K562 (cell line): ENCODE results near the gene TRIM10. TPM values are rescaled to one million over a fixed set of nuclear protein-coding genes. Genes with fewer than 3 reads are reported as not detected.
A peak's percentile ranks its signal among the peaks of the same experiment; 100 is the strongest.

Experiments used
- ATAC-seq: fragments of 200-7000 bp; cut with Tn5 transposase; 3 replicates; pipeline ENCODE4 v1.9.1; 2020; ENCODE audit warnings: moderate library complexity
- BruUV-seq: library from RNA; stranded (reverse); fragments of 400-500 nt; replicated peaks from 2 replicates; lab custom pipeline; 2021; lab: Mats Ljungman, UMichigan
- CTCF ChIA-PET: fragments of 300-600 bp; formaldehyde crosslinking; extraction: SDS; loops from one replicate; lab custom pipeline; 2021; ENCODE audit warnings: low intra/inter-chr PET ratio; lab: Yijun Ruan, JAX
- POLR2A ChIA-PET: fragments of 300-600, 350-650 bp; sonication (Branson Sonifier 250); formaldehyde crosslinking; extraction: SDS; loops from one replicate; lab custom pipeline; 2021; ENCODE audit warnings: antibody characterized with exemption, inconsistent platforms; lab: Yijun Ruan, JAX
- DNase-seq, 4 experiments: peaks; one replicate each; pipeline versions ENCODE4 v3.0.0 to v3.0.0-alpha.2; 2011 to 2018; ENCODE audit warnings: low spot score in 3 of 4, mixed read lengths in 3 of 4; ENCODE audit errors: extremely low read depth in 1 of 4
- FAIRE-seq: peaks from 2 replicates; lab custom pipeline; 2011; peaks lifted over from hg19 to GRCh38; lab: Jason Lieb, UNC
- H2AFZ ChIP-seq: 2 replicates; pipeline ENCODE4 v1.6.0; 2011; ENCODE audit warnings: low read depth, low read length, control low read depth, inconsistent platforms
- H3K27ac ChIP-seq: fragments of 200-600 bp; 3 replicates; pipeline ENCODE4 v1.8.0; 2011; ENCODE audit warnings: low read depth, mild to moderate bottlenecking, control low read depth, inconsistent platforms, low read length, moderate library complexity, mixed read lengths; ENCODE audit errors: extremely low read depth
- H3K27me3 ChIP-seq, 2 experiments: fragments of 300-600 bp in 1 of 2; 2 replicates in 1 of 2; 3 replicates in 1 of 2; pipeline versions ENCODE4 v1.6.0 to v1.8.0; 2011; ENCODE audit warnings: inconsistent platforms in 2 of 2, low read length in 2 of 2, mild to moderate bottlenecking in 1 of 2, mixed read lengths in 1 of 2, moderate library complexity in 1 of 2; ENCODE audit not compliant: control insufficient read depth in 2 of 2, insufficient read depth in 2 of 2
- H3K36me3 ChIP-seq: fragments of 300-600 bp; 3 replicates; pipeline ENCODE4 v1.8.0; 2011; ENCODE audit warnings: mild to moderate bottlenecking, low read length, inconsistent platforms; ENCODE audit not compliant: control insufficient read depth, insufficient read depth
- H3K4me1 ChIP-seq, 2 experiments: fragments of 200-600 bp in 1 of 2; replicated peaks in 1 of 2; 2 replicates in 1 of 2; 3 replicates in 1 of 2; pipeline versions ENCODE4 v1.5.1 to v1.8.0; 2011; ENCODE audit warnings: inconsistent platforms in 2 of 2, low read length in 2 of 2, mild to moderate bottlenecking in 1 of 2, mixed read lengths in 1 of 2, moderate library complexity in 1 of 2; ENCODE audit not compliant: control insufficient read depth in 2 of 2, insufficient read depth in 2 of 2
- H3K4me2 ChIP-seq: 2 replicates; pipeline ENCODE4 v1.6.1; 2011; ENCODE audit warnings: low read length, control low read depth, inconsistent platforms, mixed read lengths; ENCODE audit not compliant: insufficient read depth
- H3K4me3 ChIP-seq: fragments of 200-600 bp; sonication (generic), shearing (Covaris generic); 2 replicates; pipeline ENCODE4 v1.5.1; 2016; ENCODE audit warnings: control low read depth, inconsistent platforms
- H3K79me2 ChIP-seq: fragments of 200-600 bp; 3 replicates; pipeline ENCODE4 v1.8.0; 2011; ENCODE audit warnings: low read length, inconsistent platforms; ENCODE audit not compliant: control insufficient read depth, insufficient read depth
- H3K9ac ChIP-seq, 2 experiments: 2 replicates each; pipeline versions ENCODE4 v1.6.0 to v1.6.1; 2011; ENCODE audit warnings: low read depth in 2 of 2, low read length in 2 of 2, control low read depth in 1 of 2, inconsistent platforms in 1 of 2, mild to moderate bottlenecking in 1 of 2, mixed read lengths in 1 of 2; ENCODE audit not compliant: insufficient read depth in 1 of 2
- H3K9me1 ChIP-seq: one replicate; pipeline ENCODE4 v1.6.0; 2011; ENCODE audit warnings: inconsistent platforms, mild to moderate bottlenecking, low read length, moderate library complexity; ENCODE audit not compliant: control insufficient read depth, insufficient read depth
- H3K9me3 ChIP-seq: replicated peaks from 2 replicates; pipeline ENCODE4 v1.5.1; 2011; ENCODE audit warnings: low read depth, low read length, inconsistent platforms; ENCODE audit not compliant: control insufficient read depth, insufficient read depth
- H4K20me1 ChIP-seq: replicated peaks from 2 replicates; pipeline ENCODE4 v1.6.1; 2011; ENCODE audit warnings: low read length, inconsistent platforms, mixed read lengths; ENCODE audit not compliant: control insufficient read depth, insufficient read depth
- HMG20B ChIP-seq: fragments of 250-450 bp; sonication (Bioruptor Pico); IDR thresholded peaks from 2 replicates; pipeline ENCODE4 v1.5.0; 2021; ENCODE audit warnings: mild to moderate bottlenecking
- JUN ChIP-seq, 2 experiments: sonication (generic) in 1 of 2; formaldehyde crosslinking in 1 of 2; IDR thresholded peaks; 2 replicates each; pipeline versions ENCODE4 v1.6.1 to v1.8.0; 2012 to 2022; ENCODE audit warnings: borderline replicate concordance in 2 of 2, mild to moderate bottlenecking in 2 of 2, improper control_type of control experiment in 1 of 2, low read depth in 1 of 2, low read length in 1 of 2, missing genetic modification reagents in 1 of 2
- MCM3 ChIP-seq: fragments of 450-650 bp; IDR thresholded peaks from 2 replicates; pipeline ENCODE4 v1.6.1; 2016
- PRDM10 ChIP-seq: fragments of 450-650 bp; IDR thresholded peaks from 2 replicates; pipeline ENCODE4 v1.6.1; 2018; ENCODE audit not compliant: partially characterized antibody
- TCF7 ChIP-seq: sonication (generic); IDR thresholded peaks from 2 replicates; pipeline ENCODE4 v1.6.1; 2016; ENCODE audit warnings: antibody characterized with exemption, borderline replicate concordance
- ZBED1 ChIP-seq: IDR thresholded peaks from 2 replicates; pipeline ENCODE4 v1.6.1; 2014
- ZNF121 ChIP-seq: sonication (generic); formaldehyde crosslinking; conservative IDR thresholded peaks from 2 replicates; pipeline ENCODE4 v1.8.0; 2022; ENCODE audit warnings: missing genetic modification reagents
- ZNF561 ChIP-seq: fragments of 450-650 bp; formaldehyde crosslinking; conservative IDR thresholded peaks from 2 replicates; pipeline ENCODE4 v1.4.0; 2020; ENCODE audit warnings: mild to moderate bottlenecking, moderate library complexity
- WGBS: fragments of 100-300 bp; shearing (Covaris generic); methylation state at CpG from one replicate; pipeline ENCODE4 v1.1.6; 2016; ENCODE audit warnings: low coverage, mixed read lengths; ENCODE audit not compliant: insufficient coverage; ENCODE audit errors: missing lambda C conversion rate; 5-methylcytosine and 5-hydroxymethylcytosine counted together
- in situ Hi-C: fragments of 300-500 bp; cut with MboI; formaldehyde crosslinking; loops from 4 replicates; pipeline ENCODE4 v1.15.0; 2018; ENCODE audit warnings: inconsistent platforms, mixed read lengths
- intact Hi-C: fragments of 100-400 bp; cut with micrococcal nuclease; formaldehyde crosslinking; loops from 2 replicates; pipeline ENCODE4 v1.14.2; 2022
- polyA plus RNA-seq, 8 experiments: library from polyadenylated mRNA; depleted of rRNA in 4 of 8; stranded (reverse) in 5 of 8; unstranded in 3 of 8; fragments of >200 nt; fragmentation: Nextera tagmentation in 2 of 8; fragmentation: Illumina TruSeq in 1 of 8; extraction: Ambion mirVana in 2 of 8; extraction: Trizol in 1 of 8; gene quantifications; 2 replicates each; pipeline versions ENCODE4 v1.2.1 to v1.2.3, GENCODE V29; 2011 to 2014; ENCODE audit warnings: inconsistent platforms in 1 of 8, missing spikeins in 1 of 8
- total RNA-seq, 7 experiments: library from RNA; depleted of rRNA in 6 of 7; stranded (reverse); fragments of >200 nt in 6 of 7; fragmentation: Illumina TruSeq in 2 of 7; extraction: Trizol in 2 of 7; gene quantifications; 2 replicates each; pipeline versions ENCODE4 v1.2.1 to v1.2.3, GENCODE V29; 2011 to 2021; ENCODE audit warnings: low replicate concordance in 1 of 7
- TF ChIP-seq, protein P1 (sequence below): fragments of 450-650 bp; formaldehyde crosslinking; IDR thresholded peaks from 2 replicates; pipeline ENCODE4 v1.4.0; 2020; ENCODE audit warnings: mild to moderate bottlenecking, moderate library complexity

The TRIM10 gene
- total and polyA plus RNA-seq, 9 of the 15 experiments (the other 6 are each of a cell fraction or from before 2014, with no cell fraction given), result 0.15 to 0.90 (median 0.36) TPM

- Histone ChIP-seq H2AFZ (no peak overlapping the region), H3K4me3 (no peak overlapping the region), H3K9me3 (no peaks in the 10 kb centered on the region), H3K79me2 (no peaks in the 10 kb centered on the region), H3K27me3 (peaks cover 34 to 39% of the 10 kb centered on the region in 2 experiments), H3K27ac (no peak overlapping the region), H3K9ac (no peak overlapping the region), H3K9me1 (no peaks in the 10 kb centered on the region), H3K36me3 (no peaks in the 10 kb centered on the region), H4K20me1 (no peaks in the 10 kb centered on the region), H3K4me2 (no peak overlapping the region), H3K4me1 (peaks cover 0 to 3% of the 10 kb centered on the region in 2 experiments; a peak in 1 of 5 replicates)
- intact Hi-C loops (no loop called here), in situ Hi-C loops (no loop called here)
- TF ChIP-seq MCM3 (0 out of 2 replicates have a peak, but pooled peaks have one; percentile 9), PRDM10 (peak; percentile 76), ZNF121 (CRISPR knock-in tag) (0 out of 2 replicates have a peak, but pooled peaks have one; percentile 8), TCF7 (no peak), ZBED1 (no peak), ZNF561 (no peak), HMG20B (CRISPR knock-in tag) (no peak), JUN (IDR thresholded peaks at IDR 0.05; ENCODE audit: borderline replicate concordance, low read depth, low read length) (no peak), JUN (CRISPR knock-in tag; IDR thresholded peaks at IDR 0.05; ENCODE audit: borderline replicate concordance) (0 out of 2 replicates have a peak, but pooled peaks have one; percentile 35)
- TF ChIP-seq, protein P1, sequence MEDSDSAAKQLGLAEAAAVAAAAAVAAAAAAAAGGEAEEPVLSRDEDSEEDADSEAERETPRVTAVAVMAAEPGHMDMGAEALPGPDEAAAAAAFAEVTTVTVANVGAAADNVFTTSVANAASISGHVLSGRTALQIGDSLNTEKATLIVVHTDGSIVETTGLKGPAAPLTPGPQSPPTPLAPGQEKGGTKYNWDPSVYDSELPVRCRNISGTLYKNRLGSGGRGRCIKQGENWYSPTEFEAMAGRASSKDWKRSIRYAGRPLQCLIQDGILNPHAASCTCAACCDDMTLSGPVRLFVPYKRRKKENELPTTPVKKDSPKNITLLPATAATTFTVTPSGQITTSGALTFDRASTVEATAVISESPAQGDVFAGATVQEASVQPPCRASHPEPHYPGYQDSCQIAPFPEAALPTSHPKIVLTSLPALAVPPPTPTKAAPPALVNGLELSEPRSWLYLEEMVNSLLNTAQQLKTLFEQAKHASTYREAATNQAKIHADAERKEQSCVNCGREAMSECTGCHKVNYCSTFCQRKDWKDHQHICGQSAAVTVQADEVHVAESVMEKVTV, result no peak
- no peak; the same call in 2 of the 3 replicates for ATAC-seq
- POLR2A ChIA-PET, result interaction anchor here (0.9 to 1.2 kb wide), 3 partner anchors 9 to 16 kb away, joined by 3 read pairs; no protein-coding TSS in a partner anchor
- FAIRE-seq, result no peak
- no peak for DNase-seq
- WGBS, result 10% methylated on average over 27 of the region's 27 CpGs
- CTCF ChIA-PET, result no interaction called here
- BruUV-seq, result no TSS peak
These were observed 49.6 kb downstream of the TRIM10 start for GRCh38 chr6:30111266-30111856.
